HG03175 (cell line): ENCODE results near the gene SLAMF6.
A peak's percentile ranks its signal among the peaks of the same experiment; 100 is the strongest.
"Not testable (repeated sequence)": the region's sequence is repeated elsewhere in the genome, so short reads cannot be mapped to it uniquely, and the experiment has no call there.

Experiments used
- ATAC-seq: cut with Tn5 transposase; IDR thresholded peaks from one replicate; pipeline ENCODE4 v1.9.1; 2021; ENCODE audit warnings: mild to moderate bottlenecking, moderate library complexity; ENCODE audit not compliant: unreplicated experiment

Gene SLAMF6

GRCh38 chr1:160517519-160517918 lies 5.5 kb downstream of the SLAMF6 start:
- ATAC-seq, result not testable (repeated sequence)

GRCh38 chr1:160515908-160516307 lies 7.1 kb downstream of the SLAMF6 start:
- ATAC-seq, result not testable (repeated sequence)

GRCh38 chr1:160504651-160505050 lies 18.4 kb downstream of the SLAMF6 start:
- no peak for ATAC-seq

- no peak for ATAC-seq
Measured at GRCh38 chr1:160503087-160503486, 20.0 kb downstream of the SLAMF6 start.

GRCh38 chr1:160500321-160500990 lies 22.6 kb downstream of the SLAMF6 start:
- ATAC-seq, result no peak

- no peak for ATAC-seq
Measured at GRCh38 chr1:160499631-160500030, 23.4 kb downstream of the SLAMF6 start.

GRCh38 chr1:160498301-160499065 lies 24.6 kb downstream of the SLAMF6 start:
- ATAC-seq, result not testable (repeated sequence)

- no peak for ATAC-seq
Measured at GRCh38 chr1:160496334-160496733, 26.7 kb downstream of the SLAMF6 start.

GRCh38 chr1:160494620-160495019 lies 28.4 kb downstream of the SLAMF6 start:
- no peak for ATAC-seq

GRCh38 chr1:160492617-160493016 lies 30.4 kb downstream of the SLAMF6 start:
- no peak for ATAC-seq

GRCh38 chr1:160491981-160492380 lies 31.1 kb downstream of the SLAMF6 start:
- no peak for ATAC-seq

- ATAC-seq, result no peak
Measured at GRCh38 chr1:160491017-160491416, 32.0 kb downstream of the SLAMF6 start.

- ATAC-seq, result no peak
Measured at GRCh38 chr1:160489513-160490261, 33.4 kb downstream of the SLAMF6 start.

- peak; percentile 47 for ATAC-seq
Measured at GRCh38 chr1:160488347-160489058, 34.6 kb downstream of the SLAMF6 start.

GRCh38 chr1:160486453-160486852 lies 36.6 kb downstream of the SLAMF6 start:
- no peak for ATAC-seq

- no peak for ATAC-seq
Measured at GRCh38 chr1:160483505-160484185, 39.4 kb downstream of the SLAMF6 start.

GRCh38 chr1:160481979-160482596 lies 41.0 kb downstream of the SLAMF6 start:
- no peak for ATAC-seq

GRCh38 chr1:160480781-160481180 lies 42.3 kb downstream of the SLAMF6 start:
- not testable (repeated sequence) for ATAC-seq

GRCh38 chr1:160479091-160479490 lies 44.0 kb downstream of the SLAMF6 start:
- not testable (repeated sequence) for ATAC-seq
